Tibial artery (tissue), 4 donors: Measurements from ENCODE around the gene SAMD4A.

Experiments
- DNase-seq, 2 donors: peaks; one replicate each; pipeline ENCODE4 v3.0.0-alpha.2; 2019
- H3K27ac ChIP-seq, 2 donors: fragments of 200-600 bp; sonication (generic) in 1 of 2; 1 replicate in 1 of 2; 2 replicates in 1 of 2; pipeline ENCODE4 v1.5.1; 2018 to 2019; ENCODE audit warnings: mild to moderate bottlenecking in 1 of 2
- H3K27me3 ChIP-seq, 2 donors: fragments of 200-600 bp; sonication (generic) in 1 of 2; one replicate each; pipeline versions ENCODE4 v1.5.1 to v1.6.0; 2016 to 2019
- H3K36me3 ChIP-seq, 3 donors: fragments of 200-600 bp; sonication (generic) in 2 of 3; one replicate each; pipeline ENCODE4 v1.5.1; 2016 to 2019; ENCODE audit warnings: mild to moderate bottlenecking in 2 of 3
- H3K4me1 ChIP-seq, 4 donors: fragments of 200-600 bp; sonication (generic) in 2 of 4; 1 replicate in 3 of 4; 2 replicates in 1 of 4; pipeline ENCODE4 v1.5.1; 2016 to 2019
- H3K4me3 ChIP-seq, 2 donors: fragments of 200-600 bp; sonication (generic) in 1 of 2; 1 replicate in 1 of 2; 2 replicates in 1 of 2; pipeline ENCODE4 v1.5.1; 2018 to 2019; ENCODE audit warnings: mild to moderate bottlenecking in 2 of 2
- H3K9me3 ChIP-seq, 3 donors: fragments of 200-600 bp; sonication (generic) in 1 of 3; one replicate each; pipeline ENCODE4 v1.5.1; 2016 to 2019
- CTCF ChIP-seq, 2 experiments: fragments of 200-600 bp in 1 of 2; fragments of 450-650 bp in 1 of 2; IDR thresholded peaks; one replicate each; pipeline ENCODE4 v1.5.1; 2017 to 2019; ENCODE audit warnings: antibody characterized with exemption in 2 of 2, mild to moderate bottlenecking in 1 of 2, moderate library complexity in 1 of 2
- intact Hi-C: fragments of 100-400 bp; cut with DNase I; formaldehyde crosslinking; loops from one replicate; pipeline ENCODE4 v1.15.0; 2023; ENCODE audit warnings: low total_unique reads

SAMD4A gene

GRCh38 chr14:54738009-54738408 lies 171.1 kb downstream of the SAMD4A start:
- Histone ChIP-seq H3K4me1 (peaks cover 0 to 60% (median 19%) of the 10 kb centered on the region in 4 donors), H3K36me3 (no peaks in the 10 kb centered on the region), H3K27me3 (no peaks in the 10 kb centered on the region), H3K4me3 (no peak overlapping the region), H3K9me3 (no peaks in the 10 kb centered on the region), H3K27ac (peak overlapping the region; percentile 27 to 68)
- intact Hi-C loops = no loop called here
- DNase-seq = no peak
- TF ChIP-seq CTCF (IDR thresholded peaks at IDR 0.05) = no peak

GRCh38 chr14:54739514-54739913 lies 172.6 kb downstream of the SAMD4A start:
- no peaks in the 10 kb centered on the region for H3K36me3 ChIP-seq
- H3K9me3 ChIP-seq = no peaks in the 10 kb centered on the region
- H3K27me3 ChIP-seq = no peaks in the 10 kb centered on the region
- H3K4me3 ChIP-seq = no peak overlapping the region
- H3K4me1 ChIP-seq = peaks cover 0 to 49% (median 19%) of the 10 kb centered on the region in 4 donors
- no peak for DNase-seq
- TF ChIP-seq CTCF (IDR thresholded peaks at IDR 0.05) = no peak
- intact Hi-C loops = no loop called here
- no peak overlapping the region for H3K27ac ChIP-seq

- H3K27ac ChIP-seq = no peak overlapping the region
- peaks cover 0 to 35% (median 23%) of the 10 kb centered on the region in 4 donors for H3K4me1 ChIP-seq
- H3K27me3 ChIP-seq = no peaks in the 10 kb centered on the region
- intact Hi-C loops = no loop called here
- H3K36me3 ChIP-seq = no peaks in the 10 kb centered on the region
- DNase-seq = no peak
- no peak for TF ChIP-seq CTCF (IDR thresholded peaks at IDR 0.05)
- H3K9me3 ChIP-seq = no peaks in the 10 kb centered on the region
- no peak overlapping the region for H3K4me3 ChIP-seq
These were observed 175.8 kb downstream of the SAMD4A start for GRCh38 chr14:54742492-54743350.

- TF ChIP-seq CTCF (IDR thresholded peaks at IDR 0.05) = no peak
- no peak overlapping the region for H3K4me3 ChIP-seq
- no peak overlapping the region for H3K27ac ChIP-seq
- peaks cover 0 to 28% (median 18%) of the 10 kb centered on the region in 4 donors for H3K4me1 ChIP-seq
- no peak for DNase-seq
- H3K27me3 ChIP-seq = no peaks in the 10 kb centered on the region
- intact Hi-C loops = no loop called here
- no peaks in the 10 kb centered on the region for H3K9me3 ChIP-seq
- H3K36me3 ChIP-seq = no peaks in the 10 kb centered on the region
These were observed 176.5 kb downstream of the SAMD4A start for GRCh38 chr14:54743382-54743781.

- no peak for DNase-seq
- TF ChIP-seq CTCF (IDR thresholded peaks at IDR 0.05) = no peak
- Histone ChIP-seq H3K9me3 (no peaks in the 10 kb centered on the region), H3K27me3 (no peaks in the 10 kb centered on the region), H3K4me1 (peaks cover 0 to 19% (median 16%) of the 10 kb centered on the region in 4 donors), H3K27ac (no peak overlapping the region), H3K36me3 (peaks cover 0 to 11% (median 8%) of the 10 kb centered on the region in 3 donors), H3K4me3 (no peak overlapping the region)
- intact Hi-C loops = no loop called here
These were observed 179.1 kb downstream of the SAMD4A start for GRCh38 chr14:54746019-54746418.
